ELR (cell line): ENCODE results near the gene UROS.
A peak's percentile ranks its signal among the peaks of the same experiment; 100 is the strongest.

Source experiments
- DNase-seq: peaks from one replicate; pipeline ENCODE4 v3.0.0-alpha.2; 2015; ENCODE audit warnings: low read depth

The UROS gene

DNA sequence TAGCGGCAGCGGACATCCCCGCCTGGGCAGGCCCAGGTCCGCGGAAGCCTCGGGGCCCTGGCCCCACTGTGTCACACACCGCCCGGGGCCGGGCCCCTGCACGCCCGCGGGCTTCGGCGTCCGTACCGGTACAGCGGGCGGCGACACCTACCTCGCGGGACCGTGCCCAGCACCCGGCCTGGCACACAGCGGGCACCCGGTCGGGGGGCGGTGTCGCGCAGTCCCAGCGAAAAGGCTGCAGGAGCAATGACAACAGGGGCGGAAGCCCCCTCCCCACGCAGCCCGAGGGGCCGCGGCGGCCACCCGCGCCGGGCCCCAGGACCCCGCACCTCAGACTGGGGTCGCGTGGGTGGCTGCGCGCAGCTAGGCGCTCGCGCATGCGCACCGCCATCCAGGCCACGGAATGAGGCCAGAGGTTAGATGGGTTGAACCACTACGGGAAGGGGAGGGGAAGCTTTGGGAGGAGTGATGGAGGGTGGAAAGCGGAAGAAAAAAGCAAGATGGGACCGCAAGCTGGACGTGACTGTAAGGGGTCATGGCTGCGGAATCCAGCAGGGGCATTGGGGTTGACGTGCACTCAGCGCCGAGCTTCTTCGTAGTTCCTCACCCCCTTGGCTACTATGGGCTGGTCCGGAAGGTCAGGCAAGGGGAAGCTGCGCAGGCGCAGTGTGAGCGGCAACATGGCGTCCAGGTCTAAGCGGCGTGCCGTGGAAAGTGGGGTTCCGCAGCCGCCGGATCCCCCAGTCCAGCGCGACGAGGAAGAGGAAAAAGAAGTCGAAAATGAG, at the start of gene UROS, which contains the start of gene BCCIP:
TSS of gene UROS (minus strand) at position 381 of the 785 bp plus-strand sequence. CDS start 6,759 bp downstream, outside the sequence.
TSS of gene BCCIP (plus strand) at position 669 of the 785 bp plus-strand sequence. CDS start at position 681, 12 bp downstream.
- DNase-seq = peak; percentile 93

DNA sequence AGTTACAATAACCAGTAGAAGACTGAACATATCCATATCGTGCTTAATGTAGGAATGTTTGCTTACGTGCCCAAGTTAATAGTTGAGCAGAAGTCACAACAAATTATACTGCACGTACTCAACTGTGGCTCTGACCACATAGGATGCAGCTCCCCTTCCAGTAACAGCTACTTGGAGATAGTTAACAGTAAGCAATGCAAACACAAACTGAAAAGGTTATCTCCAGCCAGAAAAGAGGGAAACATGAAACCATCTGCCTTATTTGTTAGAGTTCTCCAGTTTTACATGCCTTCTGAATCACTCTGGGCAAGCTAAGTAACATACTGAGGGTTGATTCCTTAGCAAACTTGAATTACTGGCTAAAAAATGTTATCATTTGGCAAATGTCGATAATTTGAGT, 48.3 kb upstream of the UROS start:
- no peak for DNase-seq

DNA sequence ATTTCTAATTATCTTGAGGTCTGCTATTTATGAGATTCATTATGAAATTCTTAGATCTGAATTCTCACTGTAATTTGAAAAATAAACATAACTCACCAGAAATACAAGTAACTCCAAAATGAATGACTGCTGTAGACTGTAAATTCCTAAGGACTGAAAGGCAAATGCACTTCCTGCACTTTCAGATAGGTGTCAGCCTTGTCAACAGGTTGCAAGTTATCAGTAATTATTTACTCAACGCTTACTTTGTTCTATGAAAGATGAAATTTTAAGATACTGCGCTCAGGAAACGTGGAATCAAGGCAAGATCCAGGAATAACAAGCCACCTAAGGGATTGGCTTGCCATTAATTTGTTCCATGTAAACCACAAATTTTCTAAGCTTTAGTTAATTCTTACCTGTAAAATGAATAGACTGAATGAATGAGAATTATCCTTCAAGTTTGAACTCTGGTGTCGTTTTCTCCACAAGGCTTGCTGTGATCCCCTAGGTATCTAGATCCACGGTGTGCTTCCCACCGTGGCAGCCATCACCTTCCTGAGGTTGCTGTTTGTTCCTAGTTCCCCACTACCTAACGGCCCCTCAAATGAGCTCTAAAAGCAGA, 45.4 kb upstream of the UROS start:
- DNase-seq = peak; percentile 70

DNA sequence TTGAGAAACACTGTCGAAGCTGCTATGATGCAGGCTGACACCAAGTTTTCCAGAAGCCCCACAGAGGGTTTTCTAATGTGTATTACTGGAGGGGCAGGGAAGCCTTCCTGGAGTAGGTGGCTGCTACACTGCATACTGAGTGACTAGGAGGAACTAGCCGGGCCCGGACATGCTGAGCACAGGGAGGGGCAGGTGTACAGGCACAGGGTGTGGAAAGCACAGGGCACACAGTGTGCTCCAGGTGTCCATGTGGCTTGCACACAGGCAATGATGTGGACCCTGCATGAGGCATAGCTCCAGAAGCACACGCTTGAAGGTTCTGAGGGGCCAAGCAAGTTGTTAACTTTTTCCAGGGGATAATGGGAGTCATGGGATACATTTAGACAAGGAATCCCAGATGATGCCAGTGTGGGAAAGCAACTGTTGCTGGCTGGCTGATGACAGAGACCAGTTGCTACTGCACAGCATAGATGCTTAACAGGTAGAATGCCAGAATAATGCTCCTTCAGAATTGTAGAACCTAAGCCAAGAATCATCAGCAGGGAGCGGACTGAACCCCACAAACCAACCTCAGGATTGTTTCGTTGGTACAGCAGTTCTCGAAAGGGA, 43.5 kb upstream of the UROS start:
- DNase-seq = no peak

DNA sequence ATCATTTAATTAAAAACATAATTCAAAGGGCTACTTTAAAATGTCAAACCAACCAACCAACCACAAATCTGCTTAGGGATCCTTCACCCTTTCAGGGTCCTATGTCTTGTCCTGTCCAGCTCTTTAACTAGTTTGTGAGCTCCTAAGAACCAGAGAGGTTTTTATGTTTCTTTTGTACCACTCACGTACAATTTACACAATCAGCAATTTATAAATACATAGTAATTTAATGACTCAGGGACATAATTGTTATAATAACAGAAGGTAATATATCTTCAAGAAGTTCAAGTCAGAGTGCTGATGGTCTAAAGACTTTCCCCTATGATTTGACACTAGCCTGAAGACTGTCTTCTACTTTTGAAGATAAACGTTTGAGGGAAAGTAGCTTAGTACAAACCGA, 42.1 kb upstream of the UROS start:
- no peak for DNase-seq

DNA sequence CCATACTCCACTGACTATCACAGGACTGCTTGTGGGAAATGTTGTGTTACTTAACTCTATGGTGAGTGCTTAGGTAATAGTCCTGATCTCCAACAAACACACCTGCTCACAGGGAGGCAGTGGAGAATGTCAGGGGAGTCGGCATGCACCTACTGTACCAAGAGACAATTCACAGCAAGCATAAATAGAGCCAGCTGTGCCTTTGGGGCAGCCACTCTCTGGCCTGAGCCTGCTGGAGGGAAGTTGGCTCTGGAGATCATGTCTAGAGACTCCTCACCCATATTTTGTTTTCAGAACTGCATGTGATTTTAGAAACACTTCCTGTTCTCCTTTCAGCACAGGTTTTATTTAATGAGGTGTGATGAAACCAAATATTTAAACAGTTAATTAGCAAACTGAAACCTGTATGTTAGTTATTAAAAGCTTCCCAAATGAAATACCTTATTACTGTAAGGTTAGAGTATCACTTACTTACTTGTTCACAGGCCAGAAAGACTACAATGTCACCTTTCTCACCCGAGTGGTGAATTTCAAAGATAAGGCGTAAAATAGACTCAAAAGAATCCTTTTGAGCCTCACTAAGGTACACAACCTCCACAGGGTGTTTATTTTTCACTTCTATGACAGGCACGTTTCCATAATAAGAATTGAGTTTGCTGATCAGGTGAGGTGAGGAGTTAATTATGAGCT, 36.2 kb upstream of the UROS start:
- DNase-seq = no peak

DNA sequence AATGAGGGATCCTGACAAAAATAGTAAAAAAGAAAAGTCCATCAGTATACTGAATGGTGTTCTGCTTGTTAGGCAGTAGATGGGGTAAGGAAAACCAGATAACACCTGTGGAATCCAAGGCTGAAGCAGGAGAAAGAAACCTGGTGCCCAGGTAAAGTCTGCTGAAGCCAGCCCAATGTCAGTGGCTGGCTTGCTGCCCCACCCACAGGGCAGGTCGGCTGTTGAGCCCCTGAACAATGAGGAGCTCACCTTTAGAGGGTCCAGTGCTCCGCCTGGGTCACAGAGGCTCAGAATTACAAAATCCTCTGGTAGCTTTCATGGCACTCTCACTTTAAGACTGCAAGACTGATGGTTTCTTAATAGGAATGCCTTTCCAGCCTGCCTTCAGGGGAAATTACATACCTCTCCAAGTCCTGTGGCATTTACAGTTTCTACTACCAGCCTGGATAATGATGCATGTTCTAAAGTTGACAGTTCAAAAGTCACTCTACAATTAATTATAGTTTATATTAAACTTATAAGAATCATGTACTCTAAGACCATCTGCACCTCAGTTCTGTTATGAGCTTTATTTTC, 34.2 kb upstream of the UROS start:
- DNase-seq = no peak

DNA sequence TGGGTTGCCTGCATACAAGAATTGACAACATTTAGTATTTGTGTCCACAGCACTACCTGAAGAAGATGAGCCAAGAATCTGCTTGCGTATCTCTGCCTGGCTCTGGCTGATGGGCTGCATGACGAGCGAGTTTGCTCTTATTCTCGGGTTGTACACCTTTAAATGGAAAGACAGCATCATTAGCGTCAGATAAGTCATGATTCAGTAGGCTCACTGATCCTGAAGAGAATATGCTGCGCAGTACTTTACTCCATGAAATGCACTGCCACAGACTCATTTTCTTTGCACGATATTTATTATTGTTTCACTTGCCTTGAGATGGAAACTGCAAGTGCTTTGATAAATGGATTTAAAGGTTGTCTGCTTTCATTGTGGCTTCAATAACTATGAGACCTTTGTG, 29.4 kb upstream of the UROS start:
- no peak for DNase-seq

DNA sequence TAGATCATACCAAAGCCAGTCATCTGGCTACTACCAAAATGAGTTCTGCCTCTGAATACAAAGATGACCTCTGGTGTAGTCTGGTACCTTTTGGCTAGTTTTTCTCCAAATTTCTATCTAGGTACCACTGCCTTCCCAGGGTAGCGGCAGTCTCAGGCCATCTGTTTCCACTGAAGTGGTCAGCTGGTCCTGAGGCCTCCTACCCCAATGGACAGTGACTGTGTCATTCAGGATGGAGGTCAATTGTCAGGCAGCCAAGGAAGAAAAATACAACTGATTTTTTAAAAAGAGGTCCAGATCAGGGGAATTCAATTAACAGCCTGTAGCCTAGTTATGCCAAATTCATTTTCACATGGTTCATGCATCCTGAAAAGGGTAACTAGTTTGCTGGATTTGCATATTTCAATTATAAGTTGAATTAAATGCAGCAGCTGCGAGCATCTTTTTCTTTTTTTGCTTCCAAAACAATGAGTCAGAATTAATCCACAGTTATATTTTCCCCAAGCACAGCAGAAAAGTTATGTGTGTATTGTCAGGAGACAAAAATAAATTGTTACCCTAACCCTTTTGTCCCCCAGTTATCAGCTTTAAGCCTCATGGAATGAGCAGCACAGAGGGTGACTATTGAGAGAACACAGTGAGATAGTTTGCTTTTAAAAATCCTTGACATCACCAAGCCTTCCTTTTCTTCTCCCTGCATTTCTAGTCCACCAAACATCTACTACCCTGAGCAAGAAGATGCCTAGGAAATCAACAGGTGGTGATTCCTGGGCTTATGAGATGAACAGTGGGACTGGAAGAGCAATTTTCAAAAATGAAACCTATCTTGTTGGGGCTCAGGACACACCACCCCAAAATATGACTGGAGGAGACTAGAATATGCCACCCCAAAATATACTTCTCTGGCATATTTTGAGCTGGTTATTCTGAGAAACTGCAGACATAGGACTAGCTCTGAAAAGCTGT, 28.0 kb upstream of the UROS start:
- no peak for DNase-seq

DNA sequence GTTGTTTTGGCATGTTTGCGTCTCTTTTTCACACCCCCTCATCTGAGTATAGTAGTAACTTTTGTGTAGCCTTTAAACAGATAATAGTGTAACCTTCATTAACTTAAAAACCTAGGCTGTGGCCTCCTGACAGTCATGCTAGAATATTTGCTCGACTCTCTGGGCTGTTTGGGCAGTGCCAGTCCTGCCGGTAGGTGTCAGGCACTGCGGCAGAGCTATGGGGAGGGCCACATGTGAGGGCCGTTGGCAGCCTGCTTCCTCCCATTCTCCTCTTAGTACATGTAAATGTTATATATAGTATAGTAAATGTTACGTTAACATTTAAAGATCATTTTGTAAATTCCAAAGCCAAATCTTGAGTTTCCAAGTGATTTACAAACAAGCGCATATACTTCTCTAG, 26.4 kb upstream of the UROS start:
- DNase-seq = no peak

DNA sequence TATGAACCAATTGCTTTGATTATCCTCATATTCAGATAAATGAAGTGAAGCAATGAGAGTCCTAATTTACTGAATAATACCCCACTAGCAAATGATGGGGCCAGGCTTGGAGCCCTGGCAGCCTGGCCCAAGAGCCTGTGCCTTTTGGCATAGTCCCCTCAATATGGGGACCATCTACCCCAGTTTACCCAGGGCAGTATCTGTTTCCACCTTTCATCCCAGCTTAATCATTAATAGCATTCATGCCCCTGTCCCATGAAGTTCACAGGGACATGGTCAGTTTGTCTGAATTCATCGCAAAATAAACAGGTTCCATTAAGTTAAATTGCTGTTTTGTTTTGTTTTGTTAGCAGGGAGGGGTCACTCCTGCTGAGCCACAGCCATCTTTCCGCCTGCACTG, 25.8 kb upstream of the UROS start:
- DNase-seq = no peak

DNA sequence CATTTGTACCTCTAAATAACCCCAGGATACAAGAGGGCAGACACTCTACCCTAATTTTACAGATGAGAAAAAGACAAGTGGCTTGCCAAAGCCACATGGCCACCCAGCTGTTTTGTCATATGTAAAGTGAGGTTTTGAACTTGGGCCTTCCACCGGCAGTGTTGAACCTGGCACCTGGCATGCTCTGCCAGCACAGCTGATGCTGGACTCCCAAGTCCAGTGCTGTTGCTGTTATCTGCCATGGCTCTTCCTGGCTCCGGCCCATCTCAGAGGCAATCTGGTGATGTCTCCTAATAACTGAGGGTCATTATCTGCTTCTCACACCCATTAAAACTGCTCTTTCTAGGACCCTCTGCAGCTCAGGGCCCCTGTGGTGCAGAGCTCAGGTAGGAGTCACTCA, 25.3 kb upstream of the UROS start:
- DNase-seq = no peak

DNA sequence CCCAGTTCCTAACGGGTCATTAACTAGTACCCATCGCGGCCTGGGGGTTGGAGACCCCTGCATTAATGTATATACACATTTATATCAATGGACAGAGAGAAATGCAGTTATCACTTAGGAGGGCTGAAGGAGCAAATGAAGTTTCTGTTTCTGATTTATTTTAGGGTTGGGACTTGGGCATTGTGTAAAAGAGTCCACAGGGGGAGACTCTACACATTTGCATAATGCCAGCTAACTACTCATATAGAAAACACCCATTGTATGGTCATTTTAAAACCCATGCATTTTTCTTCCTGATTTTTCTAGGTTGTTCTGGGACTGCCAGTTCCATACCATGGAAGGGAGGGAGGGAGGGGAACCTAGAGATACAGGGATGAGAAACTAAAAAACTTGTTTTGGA, 23.8 kb upstream of the UROS start:
- DNase-seq = no peak

DNA sequence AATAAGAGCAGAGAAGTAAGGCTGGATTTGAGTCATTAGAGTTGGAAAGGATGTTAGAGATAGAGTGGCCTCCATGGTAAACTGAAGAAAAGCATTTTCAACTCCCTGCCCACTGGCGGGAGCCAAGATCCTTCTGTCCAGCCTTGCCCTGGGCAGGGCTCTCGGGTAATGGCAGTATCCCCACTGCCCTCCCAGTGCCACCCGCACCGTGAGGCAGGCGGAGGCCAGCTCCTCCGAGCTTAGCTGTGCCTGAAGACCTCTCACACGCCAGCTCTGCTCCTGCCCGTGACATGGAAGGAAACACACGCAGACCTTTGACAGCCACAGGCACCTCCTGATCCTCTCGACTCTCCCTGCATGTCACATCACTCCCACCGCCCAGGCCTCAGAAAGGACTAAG, 22.6 kb upstream of the UROS start:
- no peak for DNase-seq

DNA sequence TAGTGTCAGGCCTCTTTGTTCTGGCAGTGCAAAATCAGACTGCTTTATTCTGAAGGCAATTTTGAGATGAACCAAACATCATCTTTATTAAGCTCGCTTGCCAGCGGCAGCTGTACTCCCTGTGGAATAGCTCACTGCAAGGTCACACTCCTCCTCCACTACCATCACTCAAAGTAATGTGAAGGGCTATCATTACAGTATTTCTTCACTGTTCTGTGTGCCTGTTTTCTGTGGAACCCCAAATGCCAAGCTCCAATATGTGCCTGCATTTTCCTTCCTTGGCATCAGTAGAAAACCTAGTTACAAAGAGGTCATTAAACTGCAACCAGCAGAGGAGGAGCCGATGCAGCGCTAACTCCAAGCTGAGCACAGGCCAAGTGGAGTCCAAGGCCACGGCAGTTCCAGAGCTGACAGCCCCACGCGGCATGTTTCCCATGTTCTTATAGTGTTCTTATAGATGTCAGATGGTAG, 21.7 kb upstream of the UROS start:
- DNase-seq = no peak

DNA sequence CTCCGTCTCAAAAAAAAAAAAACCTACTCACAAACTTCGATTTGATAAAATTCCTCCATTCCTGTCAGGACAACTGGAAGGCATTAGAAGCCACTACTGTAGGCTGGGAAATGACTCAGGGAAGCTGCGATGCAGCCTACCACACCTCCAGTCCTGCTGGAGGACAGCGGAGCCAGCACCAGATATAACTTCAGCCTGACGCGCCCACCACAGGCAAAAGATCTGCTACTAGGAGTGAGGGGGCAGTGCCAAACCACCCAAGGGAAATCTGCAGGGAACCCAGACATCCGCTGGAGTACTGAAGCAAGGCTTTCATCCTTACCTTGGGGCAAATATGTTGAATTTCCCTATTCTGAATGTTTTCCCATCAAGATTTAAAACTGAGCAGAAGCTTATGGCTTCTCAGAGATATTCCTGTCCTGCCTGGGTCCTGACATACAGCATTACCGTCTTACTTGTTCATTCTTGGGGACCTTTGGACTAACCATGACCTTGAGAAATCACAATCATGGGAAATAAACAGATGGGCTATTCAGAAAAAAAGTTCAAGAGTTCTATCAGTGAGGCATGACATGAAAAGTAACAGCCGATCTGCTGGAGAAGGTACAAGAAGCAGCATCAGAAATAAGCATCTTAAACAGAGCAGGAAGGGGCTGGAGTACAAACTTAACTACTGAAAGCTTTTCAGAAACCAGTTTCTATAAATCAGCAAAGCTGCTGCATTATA, 20.7 kb upstream of the UROS start:
- no peak for DNase-seq

DNA sequence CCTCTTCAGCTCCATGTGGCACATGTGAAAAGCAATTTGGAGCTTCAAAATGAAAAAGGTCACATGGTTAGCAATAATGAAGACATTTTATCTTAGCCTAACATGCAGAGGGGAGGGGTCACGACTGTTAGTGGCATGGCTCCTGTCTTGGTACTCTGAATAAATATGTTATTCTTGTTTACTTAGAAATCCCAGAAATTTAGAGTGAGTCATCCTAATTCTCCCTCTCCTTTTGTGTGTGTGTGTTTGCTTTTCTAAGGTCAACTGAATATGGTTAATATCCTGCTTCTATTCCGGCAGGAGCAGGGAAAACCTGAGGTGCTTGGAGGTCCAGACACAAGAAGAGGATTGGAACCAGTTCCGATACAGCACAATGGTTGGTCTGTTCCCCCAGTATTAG, 17.9 kb upstream of the UROS start:
- peak; percentile 37 for DNase-seq

DNA sequence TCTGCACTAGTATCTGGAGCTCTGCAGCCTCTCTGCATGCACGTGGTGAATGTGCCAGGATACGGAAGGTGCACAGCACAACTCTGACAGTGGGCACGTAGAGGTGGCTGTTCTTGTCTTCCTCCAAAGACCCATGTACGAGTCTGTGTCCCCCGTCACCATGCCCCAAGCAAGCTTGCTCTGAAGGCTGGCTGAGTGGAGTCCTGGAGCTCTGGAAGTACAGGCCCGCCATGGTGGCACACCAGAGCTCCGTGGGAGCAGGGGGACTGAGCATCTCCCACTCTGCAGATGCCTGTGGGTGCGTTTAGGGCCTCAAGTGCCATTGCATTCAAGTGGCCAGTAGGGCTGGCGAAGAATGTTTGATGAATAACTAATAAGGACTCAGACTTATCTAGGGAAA, 17.3 kb upstream of the UROS start:
- DNase-seq = no peak

DNA sequence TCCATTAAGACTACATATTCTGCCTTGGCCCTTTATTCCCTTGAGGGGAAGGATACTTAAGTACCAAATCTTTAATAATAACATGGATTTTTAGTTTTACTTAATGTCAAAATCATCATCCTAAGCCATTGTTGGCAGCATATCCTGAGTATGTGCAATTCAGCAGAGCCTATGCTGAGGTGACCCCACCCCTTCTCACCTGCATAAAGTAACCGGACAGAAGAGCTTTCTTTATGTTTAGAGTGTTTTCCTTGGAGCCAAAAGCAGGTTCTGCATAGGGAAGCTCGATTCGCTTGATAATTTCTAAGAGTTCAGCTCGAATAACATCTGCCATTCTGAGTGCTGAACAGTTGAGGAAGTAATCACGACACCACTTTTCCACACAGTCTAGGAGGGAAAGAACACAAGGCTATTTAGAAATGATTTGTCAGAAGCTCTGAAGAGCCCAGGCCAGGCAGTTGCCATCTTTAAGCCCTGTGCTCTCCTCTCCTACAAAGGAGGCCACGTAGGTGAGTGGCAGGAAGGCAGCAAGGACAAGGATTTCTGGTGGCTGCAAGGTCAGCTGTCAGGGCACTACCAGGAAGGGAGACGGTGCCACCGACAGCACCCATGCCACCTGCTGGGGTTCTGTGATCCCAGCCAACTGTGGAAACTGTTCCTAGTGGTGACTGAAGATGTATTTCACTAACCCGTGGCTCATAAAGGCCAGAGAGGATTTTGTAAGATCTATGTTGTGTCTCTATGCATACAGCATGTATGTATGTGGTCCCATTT, 15.9 kb upstream of the UROS start:
- DNase-seq = no peak

DNA sequence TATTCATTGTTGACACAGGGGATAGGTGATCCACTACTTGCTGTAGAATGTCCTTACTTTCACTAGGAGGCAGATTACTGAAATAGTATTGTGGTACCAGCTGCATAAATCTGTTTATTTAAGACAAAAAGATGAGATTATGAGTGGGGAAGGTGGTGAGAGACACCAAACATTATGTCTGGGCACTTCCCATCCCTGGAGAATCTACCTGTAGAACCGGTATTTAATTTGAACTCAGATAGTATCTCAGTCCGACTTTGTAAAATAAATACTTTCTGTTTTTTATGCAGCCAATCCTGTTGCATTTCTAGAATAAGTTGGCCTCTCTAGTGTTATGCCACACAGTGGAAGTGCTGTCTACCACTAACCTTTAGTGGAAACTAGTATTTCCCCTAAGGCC, 13.7 kb upstream of the UROS start:
- DNase-seq = no peak
